Thyroid gland (tissue), 4 donors: Measurements from ENCODE around the gene CCNB1IP1. TPM values are rescaled to one million over a fixed set of nuclear protein-coding genes. Genes with fewer than 3 reads are reported as not detected.

Source experiments
- DNase-seq, 2 donors: peaks; one replicate each; pipeline ENCODE4 v3.0.0-alpha.2; 2019
- H3K27ac ChIP-seq, 3 donors: fragments of 200-600 bp; sonication (generic); 1 replicate in 2 of 3; 2 replicates in 1 of 3; pipeline ENCODE4 v1.5.1; 2016 to 2019; ENCODE audit warnings: mild to moderate bottlenecking in 1 of 3, moderate library complexity in 1 of 3
- H3K27me3 ChIP-seq: fragments of 200-600 bp; sonication (generic); one replicate; pipeline ENCODE4 v1.5.1; 2019
- H3K36me3 ChIP-seq, 2 donors: fragments of 200-600 bp; sonication (generic); one replicate each; pipeline ENCODE4 v1.5.1; 2016 to 2019
- H3K4me1 ChIP-seq, 2 donors: fragments of 200-600 bp; sonication (generic); one replicate each; pipeline ENCODE4 v1.5.1; 2017 to 2019
- H3K4me3 ChIP-seq, 3 donors: fragments of 200-600 bp; sonication (generic); replicated peaks in 1 of 3; 1 replicate in 2 of 3; 2 replicates in 1 of 3; pipeline ENCODE4 v1.5.1; 2016; ENCODE audit warnings: mild to moderate bottlenecking in 1 of 3
- H3K9me3 ChIP-seq: fragments of 200-600 bp; sonication (generic); one replicate; pipeline ENCODE4 v1.5.1; 2017
- POLR2A ChIP-seq, 2 donors: fragments of 450-650 bp; IDR thresholded peaks; one replicate each; pipeline ENCODE4 v1.6.1; 2017; ENCODE audit warnings: antibody characterized with exemption in 2 of 2, mild to moderate bottlenecking in 2 of 2, moderate library complexity in 1 of 2
- WGBS, 2 donors: methylation state at CpG; one replicate each; pipeline ENCODE4 v1.1.5; 2017; 5-methylcytosine and 5-hydroxymethylcytosine counted together
- intact Hi-C: fragments of 100-400 bp; cut with DNase I; formaldehyde crosslinking; loops from one replicate; pipeline ENCODE4 v1.15.1; 2023
- total RNA-seq, 4 donors: library from RNA; depleted of rRNA; stranded (reverse); fragments of >200 nt; gene quantifications; one replicate each; pipeline ENCODE4 v1.2.3, GENCODE V29; 2016
- TF ChIP-seq, protein P1 (sequence below), 6 experiments: fragments of 200-600 bp in 3 of 6; fragments of 450-650 bp in 3 of 6; sonication (generic) in 3 of 6; IDR thresholded peaks; one replicate each; pipeline ENCODE4 v1.5.1; 2016 to 2019; ENCODE audit warnings: antibody characterized with exemption in 6 of 6, mild to moderate bottlenecking in 2 of 6, inconsistent platforms in 1 of 6, moderate library complexity in 1 of 6

CCNB1IP1 gene
- total RNA-seq, 4 donors from 2014 or later = 57.2 to 150 (median 92.9) TPM

GRCh38 chr14:20328705-20329104 lies 4.4 kb downstream of the CCNB1IP1 start:
- Histone ChIP-seq H3K27ac (no peak overlapping the region), H3K4me1 (peaks cover 13 to 16% of the 10 kb centered on the region in 2 donors), H3K9me3 (no peaks in the 10 kb centered on the region), H3K27me3 (no peaks in the 10 kb centered on the region), H3K4me3 (no peak overlapping the region), H3K36me3 (peaks cover 12 to 21% of the 10 kb centered on the region in 2 donors)
- DNase-seq = no peak
- WGBS, 2 donors = 66 to 68% methylated on average over 2 of the region's 2 CpGs
- intact Hi-C loops = no loop called here
- no peak for TF ChIP-seq POLR2A (IDR thresholded peaks at IDR 0.05)
- TF ChIP-seq, protein P1, sequence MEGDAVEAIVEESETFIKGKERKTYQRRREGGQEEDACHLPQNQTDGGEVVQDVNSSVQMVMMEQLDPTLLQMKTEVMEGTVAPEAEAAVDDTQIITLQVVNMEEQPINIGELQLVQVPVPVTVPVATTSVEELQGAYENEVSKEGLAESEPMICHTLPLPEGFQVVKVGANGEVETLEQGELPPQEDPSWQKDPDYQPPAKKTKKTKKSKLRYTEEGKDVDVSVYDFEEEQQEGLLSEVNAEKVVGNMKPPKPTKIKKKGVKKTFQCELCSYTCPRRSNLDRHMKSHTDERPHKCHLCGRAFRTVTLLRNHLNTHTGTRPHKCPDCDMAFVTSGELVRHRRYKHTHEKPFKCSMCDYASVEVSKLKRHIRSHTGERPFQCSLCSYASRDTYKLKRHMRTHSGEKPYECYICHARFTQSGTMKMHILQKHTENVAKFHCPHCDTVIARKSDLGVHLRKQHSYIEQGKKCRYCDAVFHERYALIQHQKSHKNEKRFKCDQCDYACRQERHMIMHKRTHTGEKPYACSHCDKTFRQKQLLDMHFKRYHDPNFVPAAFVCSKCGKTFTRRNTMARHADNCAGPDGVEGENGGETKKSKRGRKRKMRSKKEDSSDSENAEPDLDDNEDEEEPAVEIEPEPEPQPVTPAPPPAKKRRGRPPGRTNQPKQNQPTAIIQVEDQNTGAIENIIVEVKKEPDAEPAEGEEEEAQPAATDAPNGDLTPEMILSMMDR (IDR thresholded peaks at IDR 0.05) = no peak

- WGBS, 2 donors = 45 to 46% methylated on average over 8 of the region's 8 CpGs
- no peaks in the 10 kb centered on the region for H3K27me3 ChIP-seq
- H3K27ac ChIP-seq = no peak overlapping the region
- intact Hi-C loops = no loop called here
- TF ChIP-seq, protein P1 (IDR thresholded peaks at IDR 0.05) = peak; percentile 39 to 79 (median 73)
- TF ChIP-seq POLR2A (IDR thresholded peaks at IDR 0.05) = no peak
- H3K9me3 ChIP-seq = no peaks in the 10 kb centered on the region
- no peak for DNase-seq
- H3K4me1 ChIP-seq = peaks cover 10 to 14% of the 10 kb centered on the region in 2 donors
- peaks cover 12 to 21% of the 10 kb centered on the region in 2 donors for H3K36me3 ChIP-seq
- no peak overlapping the region for H3K4me3 ChIP-seq
Measured at GRCh38 chr14:20327005-20327869, 5.8 kb downstream of the CCNB1IP1 start.

DNA sequence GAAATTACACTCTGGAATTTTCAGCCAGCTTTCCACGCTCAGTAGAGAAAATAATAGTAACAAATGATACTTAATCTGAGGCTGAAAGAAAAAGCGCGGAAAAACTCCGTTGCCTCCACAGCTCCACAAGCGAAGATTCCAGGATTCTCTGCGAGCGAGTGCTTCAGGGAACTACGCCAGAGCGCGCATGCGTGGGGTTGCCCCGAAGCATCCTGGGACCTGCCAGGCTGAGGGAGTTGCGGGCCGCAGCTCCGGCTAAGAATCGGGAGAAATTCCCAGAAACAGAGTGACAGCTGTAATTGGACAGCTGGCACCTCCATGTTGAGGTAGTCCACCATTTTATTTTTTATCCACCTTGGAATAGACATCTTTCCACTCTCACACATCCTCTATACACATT lies 15.4 kb downstream of the CCNB1IP1 start:
- no peak overlapping the region for H3K27ac ChIP-seq
- intact Hi-C loops = no loop called here
- DNase-seq = no peak
- H3K36me3 ChIP-seq = peaks cover 40 to 45% of the 10 kb centered on the region in 2 donors
- no peaks in the 10 kb centered on the region for H3K27me3 ChIP-seq
- no peak for TF ChIP-seq POLR2A (IDR thresholded peaks at IDR 0.05)
- TF ChIP-seq, protein P1 (IDR thresholded peaks at IDR 0.05) = no peak
- no peaks in the 10 kb centered on the region for H3K9me3 ChIP-seq
- no peaks in the 10 kb centered on the region for H3K4me1 ChIP-seq
- 96 to 97% methylated on average over 16 of the region's 16 CpGs for WGBS, 2 donors
- H3K4me3 ChIP-seq = no peak overlapping the region

DNA sequence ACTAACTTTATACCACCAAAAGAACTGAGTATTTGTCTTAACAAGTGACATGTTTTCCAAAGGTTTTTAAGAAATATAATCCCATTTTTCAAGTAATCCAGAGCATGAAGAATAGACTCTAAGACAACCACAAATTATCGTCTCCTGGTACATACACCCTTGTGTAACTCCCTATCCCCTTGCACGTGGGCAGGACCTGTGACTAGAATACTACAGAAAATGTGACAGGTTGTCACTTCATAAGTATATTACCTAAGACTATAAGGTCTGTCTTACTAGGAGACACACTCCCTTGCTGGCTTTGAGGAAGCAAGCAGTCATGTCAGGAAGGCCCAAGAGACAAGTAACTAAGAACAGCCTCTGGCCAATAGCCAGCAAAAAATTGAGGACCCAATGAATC lies 19.1 kb downstream of the CCNB1IP1 start:
- DNase-seq = no peak
- Histone ChIP-seq H3K4me1 (no peaks in the 10 kb centered on the region), H3K4me3 (no peak overlapping the region), H3K27me3 (no peaks in the 10 kb centered on the region), H3K36me3 (peaks cover 34 to 52% of the 10 kb centered on the region in 2 donors), H3K9me3 (no peaks in the 10 kb centered on the region), H3K27ac (no peak overlapping the region)
- TF ChIP-seq, protein P1 (IDR thresholded peaks at IDR 0.05) = no peak
- 94 to 97% methylated on average over 2 of the region's 2 CpGs for WGBS, 2 donors
- intact Hi-C loops = no loop called here

DNA sequence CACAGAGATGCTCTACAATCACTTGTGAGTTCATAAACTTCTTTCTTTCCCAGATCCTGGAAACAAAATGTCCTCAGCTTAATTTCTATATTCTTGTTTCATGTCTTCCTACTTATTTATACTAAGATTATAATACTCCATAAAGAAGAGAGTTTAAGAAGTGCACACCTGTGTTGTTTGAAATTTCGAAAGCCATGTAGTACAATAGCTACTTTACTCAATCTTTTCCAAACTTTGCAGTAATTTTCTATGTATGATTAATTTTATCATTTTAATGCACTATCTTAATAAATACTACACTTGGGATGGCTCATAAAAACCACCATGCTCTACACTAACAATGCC lies 27.0 kb downstream of the CCNB1IP1 start:
- peaks cover 0 to 5% of the 10 kb centered on the region in 2 donors for H3K36me3 ChIP-seq
- intact Hi-C loops = no loop called here
- no peaks in the 10 kb centered on the region for H3K9me3 ChIP-seq
- H3K4me3 ChIP-seq = peak overlapping the region in 1 of 3 donors; percentile 41
- TF ChIP-seq, protein P1 (IDR thresholded peaks at IDR 0.05) = peak in 1 of 6 experiments; percentile 65
- no peak for TF ChIP-seq POLR2A (IDR thresholded peaks at IDR 0.05)
- DNase-seq = no peak
- no peaks in the 10 kb centered on the region for H3K27me3 ChIP-seq
- H3K27ac ChIP-seq = no peak overlapping the region
- peaks cover 6 to 7% of the 10 kb centered on the region in 2 donors for H3K4me1 ChIP-seq
- WGBS, 2 donors = 95 to 99% methylated on average over 1 of the region's 1 CpG
